Colonic mucosa (tissue), 4 donors: ENCODE measurements around the gene LHX2. TPM values are rescaled to one million over a fixed set of nuclear protein-coding genes. Genes with fewer than 3 reads are reported as not detected.

Source experiments
- DNase-seq: peaks from one replicate; pipeline ENCODE4 v3.0.0-alpha.2; 2020
- H3K27ac ChIP-seq: fragments of 200-600 bp; one replicate; pipeline ENCODE4 v1.8.0; 2021
- H3K27me3 ChIP-seq: fragments of 200-600 bp; one replicate; pipeline ENCODE4 v1.8.0; 2021
- H3K36me3 ChIP-seq: fragments of 200-600 bp; one replicate; pipeline ENCODE4 v1.8.0; 2021
- H3K4me1 ChIP-seq: fragments of 200-600 bp; one replicate; pipeline ENCODE4 v1.8.0; 2021; ENCODE audit warnings: mild to moderate bottlenecking
- H3K4me3 ChIP-seq: fragments of 200-600 bp; one replicate; pipeline ENCODE4 v1.8.0; 2021
- H3K9ac ChIP-seq, 2 donors: one replicate each; pipeline ENCODE4 v1.7.0; 2013; ENCODE audit warnings: control low read depth in 2 of 2, low read depth in 2 of 2, low read length in 2 of 2
- H3K9me3 ChIP-seq: fragments of 200-600 bp; one replicate; pipeline ENCODE4 v1.8.0; 2021
- CTCF ChIP-seq: fragments of 200-600 bp; IDR thresholded peaks from one replicate; pipeline ENCODE4 v1.8.0; 2022; ENCODE audit warnings: antibody characterized with exemption, mild to moderate bottlenecking
- intact Hi-C: fragments of 100-400 bp; cut with DNase I; formaldehyde crosslinking; loops from one replicate; pipeline ENCODE4 v1.14.1; 2022
- total RNA-seq, 2 donors: library from RNA; stranded (reverse); fragmentation: NEBNext Ultra II Directional in 1 of 2; extraction: Animal tissue kit (Norgen Biotek cat#: 25700) in 1 of 2; gene quantifications; one replicate each; pipeline ENCODE4 v1.2.1, GENCODE V29; 2021
- donor health status: healthy.
- donor health status: DM: no; HTN: no; CAD: no.
- donor health status: DM: no; HTN: no; CAD: no.

The LHX2 gene
- total RNA-seq, 2 donors from 2014 or later, result 0.10 TPM; not detected in 1

- Histone ChIP-seq H3K27me3 (no peaks in the 10 kb centered on the region), H3K4me3 (no peak overlapping the region), H3K4me1 (no peaks in the 10 kb centered on the region), H3K36me3 (no peaks in the 10 kb centered on the region), H3K9me3 (no peaks in the 10 kb centered on the region), H3K9ac (no peak overlapping the region), H3K27ac (no peak overlapping the region)
- DNase-seq, result no peak
- no peak for TF ChIP-seq CTCF
- intact Hi-C loops, result no loop called here
These were observed 67.8 kb downstream of the LHX2 start for GRCh38 chr9:124079176-124079925.

GRCh38 chr9:124082622-124083021 lies 71.1 kb downstream of the LHX2 start:
- intact Hi-C loops, result no loop called here
- H3K27ac ChIP-seq, result no peak overlapping the region
- no peak overlapping the region for H3K4me3 ChIP-seq
- no peaks in the 10 kb centered on the region for H3K4me1 ChIP-seq
- no peaks in the 10 kb centered on the region for H3K9me3 ChIP-seq
- no peak for TF ChIP-seq CTCF
- no peaks in the 10 kb centered on the region for H3K36me3 ChIP-seq
- DNase-seq, result no peak
- no peaks in the 10 kb centered on the region for H3K27me3 ChIP-seq
- H3K9ac ChIP-seq, result no peak overlapping the region

Other genes starting within 250 kb of the LHX2 start
- gene DENND1A, start 81.6 kb upstream of the LHX2 start, total RNA-seq, result 10 to 100 TPM; 34.3 to 39.9 TPM
- gene NEK6, start 246.2 kb downstream of the LHX2 start, total RNA-seq, result 10 to 100 TPM; 77.8 to 83.4 TPM